Measurements from ENCODE around the gene ST7.
"Not testable (repeated sequence)": the region's sequence is repeated elsewhere in the genome, so short reads cannot be mapped to it uniquely, and the experiment has no call there.

The ST7 gene

DNA sequence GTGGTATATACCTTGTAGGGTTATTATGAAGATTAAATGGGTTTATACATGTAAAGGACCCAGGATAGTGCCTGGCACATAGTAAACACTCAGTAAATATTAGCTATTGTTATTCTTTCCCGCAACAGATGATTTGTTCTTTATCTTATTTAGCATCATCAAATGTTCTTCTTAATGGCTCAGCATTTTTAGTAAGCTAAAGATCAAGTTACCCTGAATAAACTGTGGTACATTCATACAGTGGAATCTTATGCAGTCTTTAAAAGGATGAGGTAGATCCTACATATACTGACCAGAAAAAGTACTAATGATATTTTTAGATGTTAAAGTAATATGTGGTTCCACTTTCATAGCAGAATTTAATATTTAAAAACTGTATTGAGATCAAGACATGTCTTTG, 65.4 kb downstream of the ST7 start:
- H3K4me3 ChIP-seq (ENCODE audit: low read length): no peak overlapping the region
- DNase-seq (ENCODE audit: low read depth, low spot score): no peak

- no peak overlapping the region for H3K4me3 ChIP-seq (ENCODE audit: low read length)
- DNase-seq (ENCODE audit: low read depth, low spot score): no peak
These were observed 66.0 kb downstream of the ST7 start for GRCh38 chr7:117019287-117019686.

- no peak overlapping the region for H3K4me3 ChIP-seq (ENCODE audit: low read length)
- DNase-seq (ENCODE audit: low read depth, low spot score): no peak
These were observed 66.7 kb downstream of the ST7 start for GRCh38 chr7:117019786-117020590.

DNA sequence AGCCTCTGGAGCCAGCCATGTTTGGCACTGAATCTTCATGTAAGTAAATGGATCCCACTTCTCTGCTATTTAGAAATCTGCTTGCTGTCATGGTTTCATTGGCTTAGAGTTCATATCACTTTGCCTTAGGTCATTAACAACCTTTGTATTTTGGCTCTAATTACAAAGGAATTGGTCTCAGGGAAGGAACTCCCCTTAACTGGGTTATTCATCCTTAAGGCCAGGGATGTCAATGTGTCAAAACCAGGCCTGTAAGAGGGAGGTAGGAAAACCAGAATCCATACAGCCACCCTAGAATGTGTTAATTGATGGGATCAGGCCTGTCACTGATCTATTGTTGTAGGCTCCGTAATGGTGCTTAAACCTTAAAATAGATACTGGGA, 67.3 kb downstream of the ST7 start:
- no peak for DNase-seq (ENCODE audit: low read depth, low spot score)
- no peak overlapping the region for H3K4me3 ChIP-seq (ENCODE audit: low read length)

DNA sequence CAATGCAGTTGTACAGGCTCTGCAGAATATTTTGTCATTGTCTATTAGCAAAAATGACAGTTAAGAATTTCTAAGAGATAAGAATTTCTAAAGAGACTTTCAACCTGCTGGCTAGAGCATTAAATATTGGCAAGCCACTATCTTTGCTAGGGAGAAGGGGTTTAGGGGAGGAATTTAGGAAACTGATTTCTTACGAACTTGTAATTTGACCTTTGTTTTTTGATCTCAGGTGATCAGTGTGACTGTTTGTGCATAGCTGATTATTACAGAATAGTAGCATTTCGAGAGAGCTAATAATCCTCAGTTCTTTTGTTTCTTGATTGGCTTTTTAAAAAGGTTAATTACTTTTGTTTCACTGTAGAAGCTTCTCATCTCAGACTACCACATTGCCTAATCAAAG, 68.1 kb downstream of the ST7 start:
- H3K4me3 ChIP-seq (ENCODE audit: low read length): no peak overlapping the region
- no peak for DNase-seq (ENCODE audit: low read depth, low spot score)

DNA sequence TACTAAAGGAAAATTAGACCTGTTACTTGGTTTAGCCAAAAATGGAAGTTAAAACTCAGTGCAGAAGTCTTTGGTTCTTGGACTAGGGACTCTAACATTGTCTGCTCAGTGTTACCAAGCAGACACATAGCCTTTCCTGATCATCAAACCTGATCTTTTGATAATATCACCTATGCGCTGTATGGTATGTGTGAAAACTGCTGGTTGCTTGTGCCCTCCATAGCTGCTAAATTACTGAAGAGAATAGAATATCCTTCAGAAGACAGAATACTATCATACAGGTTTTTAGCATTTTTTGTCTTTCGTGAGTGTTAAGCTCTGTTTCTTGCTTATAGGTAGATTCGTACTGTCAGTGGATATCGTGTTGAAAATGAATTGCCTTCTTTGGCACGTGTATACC, 68.7 kb downstream of the ST7 start:
- no peak overlapping the region for H3K4me3 ChIP-seq (ENCODE audit: low read length)
- DNase-seq (ENCODE audit: low read depth, low spot score): no peak

DNA sequence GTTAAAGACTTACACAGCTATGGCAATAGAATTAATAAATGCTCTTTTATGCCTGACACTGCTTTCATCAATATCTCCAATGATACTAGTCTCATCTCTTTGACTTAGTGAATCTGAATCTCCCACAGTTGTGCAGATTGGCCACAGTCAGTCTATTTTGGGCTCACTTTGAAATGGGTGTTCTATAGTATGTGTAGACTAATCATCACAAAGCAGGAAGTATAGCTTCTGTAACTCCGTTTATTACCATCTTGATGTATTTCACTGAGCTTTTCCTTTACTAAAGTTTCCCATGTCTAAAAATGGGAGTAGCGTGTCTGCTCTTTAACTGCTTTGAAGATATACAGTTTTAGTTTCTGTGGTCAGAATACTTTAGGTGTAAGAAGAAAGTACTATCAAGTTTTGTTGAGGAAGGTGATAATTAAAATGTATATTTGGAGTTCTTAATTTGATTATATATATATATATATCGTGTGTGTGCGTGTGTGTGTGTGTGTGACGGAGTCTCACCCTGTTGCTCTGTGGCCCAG, 70.1 kb downstream of the ST7 start:
- DNase-seq (ENCODE audit: low read depth, low spot score): no peak
- no peak overlapping the region for H3K4me3 ChIP-seq (ENCODE audit: low read length)

GRCh38 chr7:117024811-117025210, 71.5 kb downstream of the ST7 start:
- DNase-seq (ENCODE audit: low read depth, low spot score): no peak
- no peak overlapping the region for H3K4me3 ChIP-seq (ENCODE audit: low read length)

DNA sequence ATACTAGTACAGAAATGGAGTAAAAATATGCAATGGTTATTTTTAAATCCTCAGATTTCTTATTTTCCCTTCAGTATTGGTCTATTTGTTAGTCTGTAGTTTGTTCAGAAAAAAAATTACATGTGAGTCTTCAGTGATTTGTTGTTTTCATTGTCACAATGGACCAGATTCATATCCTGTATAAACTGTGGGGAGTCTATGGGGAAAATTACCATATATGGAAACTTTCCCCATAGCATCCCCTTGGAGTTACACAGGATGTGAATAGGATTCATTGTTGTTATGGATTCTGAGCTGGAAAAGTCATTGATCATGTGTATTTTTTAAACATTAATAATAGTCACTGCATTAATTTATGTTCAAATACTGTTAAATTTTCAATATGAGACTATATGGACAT, 72.6 kb downstream of the ST7 start:
- H3K4me3 ChIP-seq (ENCODE audit: low read length): no peak overlapping the region
- DNase-seq (ENCODE audit: low read depth, low spot score): no peak

GRCh38 chr7:117030346-117030745, 77.0 kb downstream of the ST7 start:
- DNase-seq (ENCODE audit: low read depth, low spot score); H3K4me3 ChIP-seq (ENCODE audit: low read length): not testable (repeated sequence)

- not testable (repeated sequence) for H3K4me3 ChIP-seq (ENCODE audit: low read length); DNase-seq (ENCODE audit: low read depth, low spot score)
These were observed 77.5 kb downstream of the ST7 start for GRCh38 chr7:117030793-117031192.

DNA sequence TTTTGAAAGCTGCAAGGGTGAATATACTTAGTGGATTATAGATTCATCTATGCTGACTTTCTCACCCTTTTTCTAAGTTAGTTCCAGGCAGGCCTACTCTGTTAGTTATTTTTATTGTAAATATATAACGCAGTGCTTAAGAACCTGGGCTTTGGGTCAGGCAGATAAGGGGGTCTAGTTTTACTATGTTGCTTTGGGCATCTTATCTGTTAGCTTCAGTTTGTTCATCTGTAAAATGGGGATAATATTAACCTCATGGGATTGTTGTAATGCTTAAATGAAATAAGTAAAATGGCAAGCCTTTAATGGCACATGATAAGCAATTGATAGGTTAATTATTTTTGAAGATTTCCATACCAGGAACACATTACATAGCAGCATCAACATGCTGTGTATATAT, 79.5 kb downstream of the ST7 start:
- H3K4me3 ChIP-seq (ENCODE audit: low read length): no peak overlapping the region
- no peak for DNase-seq (ENCODE audit: low read depth, low spot score)

- no peak for DNase-seq (ENCODE audit: low read depth, low spot score)
- no peak overlapping the region for H3K4me3 ChIP-seq (ENCODE audit: low read length)
These were observed 81.7 kb downstream of the ST7 start for GRCh38 chr7:117034851-117035464.

DNA sequence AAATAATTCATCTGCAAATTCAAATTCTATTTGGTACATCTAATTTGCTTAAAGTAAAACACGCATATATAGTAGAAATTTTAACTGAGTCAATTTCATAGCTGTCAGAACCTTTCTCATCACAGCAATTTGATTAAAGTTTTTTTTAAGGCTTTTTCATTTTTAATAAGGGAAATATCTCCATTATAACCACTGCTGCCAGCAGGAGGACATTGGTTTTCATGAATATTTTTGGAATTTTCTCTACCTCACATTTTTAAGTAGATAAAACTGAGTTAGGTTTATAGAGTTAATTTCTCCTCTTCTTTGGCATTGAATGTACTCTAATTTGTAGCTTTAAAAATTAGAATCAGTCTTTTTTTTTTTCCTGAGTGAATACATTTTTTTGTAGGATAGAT, 82.2 kb downstream of the ST7 start:
- DNase-seq (ENCODE audit: low read depth, low spot score): no peak
- H3K4me3 ChIP-seq (ENCODE audit: low read length): no peak overlapping the region

- no peak overlapping the region for H3K4me3 ChIP-seq (ENCODE audit: low read length)
- no peak for DNase-seq (ENCODE audit: low read depth, low spot score)
These were observed 82.9 kb downstream of the ST7 start for GRCh38 chr7:117036053-117036669.

DNA sequence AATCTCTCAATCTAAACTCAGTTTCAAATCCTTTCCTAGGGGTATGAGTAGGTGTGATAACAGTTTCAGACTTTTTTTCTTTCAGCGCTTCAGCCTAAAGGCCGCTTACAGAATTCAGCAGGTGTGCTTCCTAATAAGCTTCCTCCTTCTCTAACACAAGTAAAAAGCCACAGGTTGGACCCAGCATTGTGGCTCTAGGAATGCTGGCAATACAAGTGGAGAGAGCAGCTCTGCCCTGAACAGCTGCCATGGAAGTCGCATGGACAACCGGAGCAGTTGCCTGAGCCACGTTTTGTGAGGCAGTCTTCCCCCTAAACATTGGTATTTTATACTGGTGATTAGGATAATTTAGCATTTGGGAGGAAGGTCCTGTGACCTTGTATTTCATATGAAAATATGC, 83.5 kb downstream of the ST7 start:
- no peak for DNase-seq (ENCODE audit: low read depth, low spot score)
- no peak overlapping the region for H3K4me3 ChIP-seq (ENCODE audit: low read length)

- no peak overlapping the region for H3K4me3 ChIP-seq (ENCODE audit: low read length)
- no peak for DNase-seq (ENCODE audit: low read depth, low spot score)
These were observed 85.1 kb downstream of the ST7 start for GRCh38 chr7:117038408-117038807.

DNA sequence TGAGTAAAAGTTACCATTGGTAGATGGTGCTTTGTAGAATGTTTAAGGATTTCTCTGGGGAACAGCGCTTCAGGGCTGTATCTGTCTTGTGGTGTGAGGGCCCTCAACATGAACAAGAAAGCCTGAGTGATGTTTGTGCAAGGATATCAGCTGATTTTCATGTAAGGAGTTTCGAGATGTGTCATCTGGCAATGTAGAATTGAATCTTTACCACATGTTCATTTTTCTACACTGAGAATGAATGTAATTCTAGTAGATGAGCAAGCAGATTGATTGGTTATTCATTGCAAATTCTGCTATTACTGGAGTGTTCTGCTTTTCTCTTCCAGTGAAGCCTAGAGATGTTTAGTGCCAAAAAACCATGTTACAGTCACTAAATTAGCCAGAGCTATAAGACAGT, 87.7 kb downstream of the ST7 start:
- no peak for DNase-seq (ENCODE audit: low read depth, low spot score)
- H3K4me3 ChIP-seq (ENCODE audit: low read length): no peak overlapping the region

DNA sequence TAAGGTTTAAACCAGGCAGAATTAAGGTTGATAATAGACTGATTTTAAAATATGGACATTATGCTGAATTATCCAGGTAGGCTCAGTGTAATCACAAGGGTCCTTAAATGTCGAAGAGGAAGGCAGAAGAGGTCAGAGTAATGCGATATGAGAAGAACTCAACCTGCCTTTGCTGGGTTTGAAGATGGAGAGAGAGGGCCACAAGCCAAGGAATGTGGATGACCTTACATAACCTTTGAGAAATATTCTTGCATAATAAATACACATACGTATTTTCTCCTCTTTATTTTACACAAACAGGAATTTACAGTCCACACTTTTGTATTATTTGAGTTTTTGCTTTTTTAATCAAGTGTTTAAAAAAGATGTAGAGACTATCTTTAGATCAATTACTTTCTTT, 88.5 kb downstream of the ST7 start:
- no peak for DNase-seq (ENCODE audit: low read depth, low spot score)
- H3K4me3 ChIP-seq (ENCODE audit: low read length): no peak overlapping the region

- DNase-seq (ENCODE audit: low read depth, low spot score): no peak
These were observed 90.0 kb downstream of the ST7 start for GRCh38 chr7:117043108-117043825.

More at GRCh38 chr7:117043108-117043825, 90.0 kb downstream of the ST7 start:
- H3K4me3 ChIP-seq (ENCODE audit: low read length): no peak overlapping the region
